ENCODE data around the gene CCNDBP1. TPM values are rescaled to one million over a fixed set of nuclear protein-coding genes. Genes with fewer than 3 reads are reported as not detected.

CCNDBP1 gene
- total and polyA plus RNA-seq, 2 experiments from 2014 or later: 23.9 to 33.5 TPM

DNA sequence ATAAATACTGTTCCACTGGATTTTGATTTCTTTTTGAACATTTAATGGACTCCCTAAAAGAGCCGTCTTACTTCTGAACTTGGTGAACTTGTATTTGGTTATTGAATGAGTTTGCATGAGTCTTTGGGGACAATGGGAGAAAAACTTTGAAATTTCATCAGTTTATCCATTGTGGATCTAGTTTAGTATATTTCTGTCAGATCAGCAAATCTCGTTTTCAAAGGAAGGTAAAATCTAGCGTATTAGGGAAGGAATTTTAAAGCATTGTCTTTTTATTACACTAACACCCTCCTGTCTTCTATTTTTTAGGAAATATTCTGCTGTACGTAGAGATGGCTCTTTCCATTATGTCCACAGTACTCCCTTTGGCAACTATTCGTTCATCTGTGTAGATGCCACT is 39.0 kb upstream of the CCNDBP1 start (continued):
- TF ChIP-seq, protein P1, sequence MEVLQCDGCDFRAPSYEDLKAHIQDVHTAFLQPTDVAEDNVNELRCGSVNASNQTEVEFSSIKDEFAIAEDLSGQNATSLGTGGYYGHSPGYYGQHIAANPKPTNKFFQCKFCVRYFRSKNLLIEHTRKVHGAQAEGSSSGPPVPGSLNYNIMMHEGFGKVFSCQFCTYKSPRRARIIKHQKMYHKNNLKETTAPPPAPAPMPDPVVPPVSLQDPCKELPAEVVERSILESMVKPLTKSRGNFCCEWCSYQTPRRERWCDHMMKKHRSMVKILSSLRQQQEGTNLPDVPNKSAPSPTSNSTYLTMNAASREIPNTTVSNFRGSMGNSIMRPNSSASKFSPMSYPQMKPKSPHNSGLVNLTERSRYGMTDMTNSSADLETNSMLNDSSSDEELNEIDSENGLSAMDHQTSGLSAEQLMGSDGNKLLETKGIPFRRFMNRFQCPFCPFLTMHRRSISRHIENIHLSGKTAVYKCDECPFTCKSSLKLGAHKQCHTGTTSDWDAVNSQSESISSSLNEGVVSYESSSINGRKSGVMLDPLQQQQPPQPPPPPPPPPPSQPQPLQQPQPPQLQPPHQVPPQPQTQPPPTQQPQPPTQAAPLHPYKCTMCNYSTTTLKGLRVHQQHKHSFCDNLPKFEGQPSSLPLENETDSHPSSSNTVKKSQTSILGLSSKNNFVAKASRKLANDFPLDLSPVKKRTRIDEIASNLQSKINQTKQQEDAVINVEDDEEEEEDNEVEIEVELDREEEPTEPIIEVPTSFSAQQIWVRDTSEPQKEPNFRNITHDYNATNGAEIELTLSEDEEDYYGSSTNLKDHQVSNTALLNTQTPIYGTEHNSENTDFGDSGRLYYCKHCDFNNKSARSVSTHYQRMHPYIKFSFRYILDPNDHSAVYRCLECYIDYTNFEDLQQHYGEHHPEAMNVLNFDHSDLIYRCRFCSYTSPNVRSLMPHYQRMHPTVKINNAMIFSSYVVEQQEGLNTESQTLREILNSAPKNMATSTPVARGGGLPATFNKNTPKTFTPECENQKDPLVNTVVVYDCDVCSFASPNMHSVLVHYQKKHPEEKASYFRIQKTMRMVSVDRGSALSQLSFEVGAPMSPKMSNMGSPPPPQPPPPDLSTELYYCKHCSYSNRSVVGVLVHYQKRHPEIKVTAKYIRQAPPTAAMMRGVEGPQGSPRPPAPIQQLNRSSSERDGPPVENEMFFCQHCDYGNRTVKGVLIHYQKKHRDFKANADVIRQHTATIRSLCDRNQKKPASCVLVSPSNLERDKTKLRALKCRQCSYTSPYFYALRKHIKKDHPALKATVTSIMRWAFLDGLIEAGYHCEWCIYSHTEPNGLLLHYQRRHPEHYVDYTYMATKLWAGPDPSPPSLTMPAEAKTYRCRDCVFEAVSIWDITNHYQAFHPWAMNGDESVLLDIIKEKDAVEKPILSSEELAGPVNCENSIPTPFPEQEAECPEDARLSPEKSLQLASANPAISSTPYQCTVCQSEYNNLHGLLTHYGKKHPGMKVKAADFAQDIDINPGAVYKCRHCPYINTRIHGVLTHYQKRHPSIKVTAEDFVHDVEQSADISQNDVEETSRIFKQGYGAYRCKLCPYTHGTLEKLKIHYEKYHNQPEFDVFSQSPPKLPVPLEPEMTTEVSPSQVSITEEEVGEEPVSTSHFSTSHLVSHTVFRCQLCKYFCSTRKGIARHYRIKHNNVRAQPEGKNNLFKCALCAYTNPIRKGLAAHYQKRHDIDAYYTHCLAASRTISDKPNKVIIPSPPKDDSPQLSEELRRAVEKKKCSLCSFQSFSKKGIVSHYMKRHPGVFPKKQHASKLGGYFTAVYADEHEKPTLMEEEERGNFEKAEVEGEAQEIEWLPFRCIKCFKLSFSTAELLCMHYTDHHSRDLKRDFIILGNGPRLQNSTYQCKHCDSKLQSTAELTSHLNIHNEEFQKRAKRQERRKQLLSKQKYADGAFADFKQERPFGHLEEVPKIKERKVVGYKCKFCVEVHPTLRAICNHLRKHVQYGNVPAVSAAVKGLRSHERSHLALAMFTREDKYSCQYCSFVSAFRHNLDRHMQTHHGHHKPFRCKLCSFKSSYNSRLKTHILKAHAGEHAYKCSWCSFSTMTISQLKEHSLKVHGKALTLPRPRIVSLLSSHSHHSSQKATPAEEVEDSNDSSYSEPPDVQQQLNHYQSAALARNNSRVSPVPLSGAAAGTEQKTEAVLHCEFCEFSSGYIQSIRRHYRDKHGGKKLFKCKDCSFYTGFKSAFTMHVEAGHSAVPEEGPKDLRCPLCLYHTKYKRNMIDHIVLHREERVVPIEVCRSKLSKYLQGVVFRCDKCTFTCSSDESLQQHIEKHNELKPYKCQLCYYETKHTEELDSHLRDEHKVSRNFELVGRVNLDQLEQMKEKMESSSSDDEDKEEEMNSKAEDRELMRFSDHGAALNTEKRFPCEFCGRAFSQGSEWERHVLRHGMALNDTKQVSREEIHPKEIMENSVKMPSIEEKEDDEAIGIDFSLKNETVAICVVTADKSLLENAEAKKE (CRISPR knock-in tag; IDR thresholded peaks at IDR 0.05): no peak
- no peak for TF ChIP-seq NANOG (IDR thresholded peaks at IDR 0.05; ENCODE audit: borderline replicate concordance)

DNA sequence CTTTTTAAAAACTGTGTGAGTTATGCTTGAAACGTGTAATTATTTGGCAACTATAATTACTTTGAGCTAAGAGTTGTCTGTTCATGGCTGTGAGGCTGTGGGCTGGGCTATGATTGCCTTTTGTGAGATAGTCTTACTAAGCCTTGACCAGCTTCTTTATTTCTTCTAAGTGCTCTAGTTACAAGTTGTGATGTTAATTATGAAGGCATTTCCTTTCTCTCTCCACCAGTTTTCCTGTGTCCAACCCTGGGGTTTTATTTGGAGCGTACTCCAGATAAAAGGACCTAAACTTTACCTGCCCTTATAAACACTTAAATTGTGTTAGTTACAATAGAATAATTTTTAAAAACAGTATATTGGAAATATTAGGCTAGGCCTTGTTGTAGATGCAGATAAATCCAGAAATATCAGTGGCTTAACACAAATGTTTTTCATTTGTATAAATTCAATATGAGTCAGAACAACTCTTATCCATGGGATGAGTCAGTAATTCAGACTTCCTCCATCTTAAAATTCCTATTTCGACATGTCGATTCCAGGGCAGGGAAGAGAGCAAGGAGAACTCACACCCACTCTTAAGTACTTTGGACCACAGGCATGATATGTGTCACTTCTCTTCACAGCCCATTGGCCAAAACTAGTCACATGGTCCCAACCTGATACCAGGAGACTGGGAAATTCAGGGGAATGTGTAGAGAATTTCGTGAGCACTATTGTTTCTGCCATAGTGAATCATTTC is 34.8 kb upstream of the CCNDBP1 start:
- no peaks in the 10 kb centered on the region for H3K4me1 ChIP-seq (ENCODE audit: insufficient read depth)
- peak; percentile 24 for DNase-seq (ENCODE audit: low spot score)
- no peak overlapping the region for H2AFZ ChIP-seq
- Mint-ChIP-seq H3K9me3 (no peaks in the 10 kb centered on the region), H3K4me1 (no peaks in the 10 kb centered on the region), H3K27ac (no peak overlapping the region; the same call in 1 of the 2 replicates), H3K27me3 (ENCODE audit: insufficient read depth, low read depth, poor library complexity) (peaks cover 2% of the 10 kb centered on the region), H3K36me3 (ENCODE audit: low read depth) (no peaks in the 10 kb centered on the region), H3K4me3 (no peak overlapping the region)
- no peaks in the 10 kb centered on the region for H3K27me3 ChIP-seq (ENCODE audit: insufficient read depth)
- TF ChIP-seq, protein P2, sequence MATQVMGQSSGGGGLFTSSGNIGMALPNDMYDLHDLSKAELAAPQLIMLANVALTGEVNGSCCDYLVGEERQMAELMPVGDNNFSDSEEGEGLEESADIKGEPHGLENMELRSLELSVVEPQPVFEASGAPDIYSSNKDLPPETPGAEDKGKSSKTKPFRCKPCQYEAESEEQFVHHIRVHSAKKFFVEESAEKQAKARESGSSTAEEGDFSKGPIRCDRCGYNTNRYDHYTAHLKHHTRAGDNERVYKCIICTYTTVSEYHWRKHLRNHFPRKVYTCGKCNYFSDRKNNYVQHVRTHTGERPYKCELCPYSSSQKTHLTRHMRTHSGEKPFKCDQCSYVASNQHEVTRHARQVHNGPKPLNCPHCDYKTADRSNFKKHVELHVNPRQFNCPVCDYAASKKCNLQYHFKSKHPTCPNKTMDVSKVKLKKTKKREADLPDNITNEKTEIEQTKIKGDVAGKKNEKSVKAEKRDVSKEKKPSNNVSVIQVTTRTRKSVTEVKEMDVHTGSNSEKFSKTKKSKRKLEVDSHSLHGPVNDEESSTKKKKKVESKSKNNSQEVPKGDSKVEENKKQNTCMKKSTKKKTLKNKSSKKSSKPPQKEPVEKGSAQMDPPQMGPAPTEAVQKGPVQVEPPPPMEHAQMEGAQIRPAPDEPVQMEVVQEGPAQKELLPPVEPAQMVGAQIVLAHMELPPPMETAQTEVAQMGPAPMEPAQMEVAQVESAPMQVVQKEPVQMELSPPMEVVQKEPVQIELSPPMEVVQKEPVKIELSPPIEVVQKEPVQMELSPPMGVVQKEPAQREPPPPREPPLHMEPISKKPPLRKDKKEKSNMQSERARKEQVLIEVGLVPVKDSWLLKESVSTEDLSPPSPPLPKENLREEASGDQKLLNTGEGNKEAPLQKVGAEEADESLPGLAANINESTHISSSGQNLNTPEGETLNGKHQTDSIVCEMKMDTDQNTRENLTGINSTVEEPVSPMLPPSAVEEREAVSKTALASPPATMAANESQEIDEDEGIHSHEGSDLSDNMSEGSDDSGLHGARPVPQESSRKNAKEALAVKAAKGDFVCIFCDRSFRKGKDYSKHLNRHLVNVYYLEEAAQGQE (IDR thresholded peaks at IDR 0.05; ENCODE audit: unreplicated experiment): no peak
- TF ChIP-seq, protein P3, sequence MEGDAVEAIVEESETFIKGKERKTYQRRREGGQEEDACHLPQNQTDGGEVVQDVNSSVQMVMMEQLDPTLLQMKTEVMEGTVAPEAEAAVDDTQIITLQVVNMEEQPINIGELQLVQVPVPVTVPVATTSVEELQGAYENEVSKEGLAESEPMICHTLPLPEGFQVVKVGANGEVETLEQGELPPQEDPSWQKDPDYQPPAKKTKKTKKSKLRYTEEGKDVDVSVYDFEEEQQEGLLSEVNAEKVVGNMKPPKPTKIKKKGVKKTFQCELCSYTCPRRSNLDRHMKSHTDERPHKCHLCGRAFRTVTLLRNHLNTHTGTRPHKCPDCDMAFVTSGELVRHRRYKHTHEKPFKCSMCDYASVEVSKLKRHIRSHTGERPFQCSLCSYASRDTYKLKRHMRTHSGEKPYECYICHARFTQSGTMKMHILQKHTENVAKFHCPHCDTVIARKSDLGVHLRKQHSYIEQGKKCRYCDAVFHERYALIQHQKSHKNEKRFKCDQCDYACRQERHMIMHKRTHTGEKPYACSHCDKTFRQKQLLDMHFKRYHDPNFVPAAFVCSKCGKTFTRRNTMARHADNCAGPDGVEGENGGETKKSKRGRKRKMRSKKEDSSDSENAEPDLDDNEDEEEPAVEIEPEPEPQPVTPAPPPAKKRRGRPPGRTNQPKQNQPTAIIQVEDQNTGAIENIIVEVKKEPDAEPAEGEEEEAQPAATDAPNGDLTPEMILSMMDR (conservative IDR thresholded peaks at IDR 0.05; ENCODE audit: low read depth in 2 of 2): no peak
- TF ChIP-seq JUNB (IDR thresholded peaks at IDR 0.05; ENCODE audit: unreplicated experiment) (no peak), POLR2AphosphoS5 (IDR thresholded peaks at IDR 0.05; ENCODE audit: low read depth) (no peak), STAT1 (IDR thresholded peaks at IDR 0.05; ENCODE audit: unreplicated experiment) (no peak), ZNF114 (CRISPR knock-in tag; IDR thresholded peaks at IDR 0.05) (no peak)
- H4K20me1 ChIP-seq (replicated peaks; ENCODE audit: insufficient read depth): no peaks in the 10 kb centered on the region
- 0 out of 2 replicates have a peak overlapping the region, but pooled peaks have one; percentile 7 for H3K27ac ChIP-seq (ENCODE audit: low read depth)
- no peaks in the 10 kb centered on the region for H3K79me2 ChIP-seq (replicated peaks; ENCODE audit: insufficient read depth)
- no peak overlapping the region for H3K4me2 ChIP-seq
- no peaks in the 10 kb centered on the region for H3F3A ChIP-seq (replicated peaks; ENCODE audit: low read depth)
- no peaks in the 10 kb centered on the region; the same call in 1 of the 2 replicates for H3K36me3 ChIP-seq (ENCODE audit: insufficient read depth)
- no peak for ATAC-seq
- no peaks in the 10 kb centered on the region for H3K9me2 ChIP-seq (ENCODE audit: insufficient read depth)
- H3K4me3 ChIP-seq: no peak overlapping the region
